H1 (cell line): Measurements from ENCODE around the gene CASZ1. TPM values are rescaled to one million over a fixed set of nuclear protein-coding genes. Genes with fewer than 3 reads are reported as not detected.

Source experiments
- CTCF ChIA-PET: fragments of 300-600 bp; sonication (Branson Sonifier 250); formaldehyde crosslinking; loops from one replicate; lab custom pipeline; 2021; ENCODE audit not compliant: partially characterized antibody; lab: Charles Lee
- POLR2A ChIA-PET: fragments of 300-600 bp; sonication (Branson Sonifier 250); formaldehyde crosslinking; loops from one replicate; lab custom pipeline; 2021; ENCODE audit warnings: inconsistent platforms; ENCODE audit not compliant: partially characterized antibody; lab: Charles Lee
- DNase-seq, 2 experiments: peaks; one replicate each; pipeline versions ENCODE4 v3.0.0 to v3.0.0-alpha.2; 2010 to 2022; ENCODE audit warnings: low spot score in 2 of 2, low read depth in 1 of 2, mixed read lengths in 1 of 2
- FAIRE-seq: peaks from 2 replicates; lab custom pipeline; 2011; peaks lifted over from hg19 to GRCh38; lab: Jason Lieb, UNC
- H2AFZ ChIP-seq: 2 replicates; pipeline ENCODE4 v1.8.1; 2012; ENCODE audit warnings: low read length, inconsistent platforms
- H2AK5ac ChIP-seq: 2 replicates; pipeline ENCODE4 v1.6.1; 2013; ENCODE audit warnings: low read depth, low read length
- H2BK120ac ChIP-seq: replicated peaks from 2 replicates; pipeline ENCODE3; 2013; ENCODE audit warnings: low read depth, low read length, inconsistent platforms
- H2BK12ac ChIP-seq: 2 replicates; pipeline ENCODE4 v1.6.1; 2013; ENCODE audit warnings: low read depth, low read length
- H2BK15ac ChIP-seq: 2 replicates; pipeline ENCODE4 v1.6.1; 2013; ENCODE audit warnings: low read length
- H2BK20ac ChIP-seq: 2 replicates; pipeline ENCODE4 v1.6.1; 2013; ENCODE audit warnings: low read length
- H2BK5ac ChIP-seq: 2 replicates; pipeline ENCODE4 v1.6.1; 2013; ENCODE audit warnings: low read depth, low read length
- H3K14ac ChIP-seq: 2 replicates; pipeline ENCODE4 v1.6.1; 2013; ENCODE audit warnings: inconsistent platforms; ENCODE audit not compliant: insufficient read length
- H3K18ac ChIP-seq: 2 replicates; pipeline ENCODE4 v1.6.1; 2013; ENCODE audit warnings: low read length; ENCODE audit errors: extremely low read depth
- H3K23ac ChIP-seq: 2 replicates; pipeline ENCODE4 v1.6.1; 2013; ENCODE audit warnings: inconsistent platforms; ENCODE audit not compliant: insufficient read length
- H3K23me2 ChIP-seq: 2 replicates; pipeline ENCODE4 v1.6.1; 2013; ENCODE audit warnings: low read depth, low read length
- H3K27ac ChIP-seq: 2 replicates; pipeline ENCODE4 v1.6.1; 2011; ENCODE audit warnings: low read depth, low read length, inconsistent platforms
- H3K27me3 ChIP-seq, 4 experiments: replicated peaks in 1 of 4; 1 replicate in 1 of 4; 2 replicates in 3 of 4; pipeline versions ENCODE4 v1.6.1 to v1.8.1; 2011 to 2013; ENCODE audit warnings: low read length in 3 of 4, mild to moderate bottlenecking in 3 of 4, inconsistent platforms in 2 of 4, mixed read lengths in 2 of 4, moderate library complexity in 1 of 4; ENCODE audit not compliant: control insufficient read depth in 3 of 4, insufficient read depth in 3 of 4; ENCODE audit errors: extremely low read depth in 1 of 4
- H3K36me3 ChIP-seq, 4 experiments: 2 replicates each; pipeline versions ENCODE4 v1.6.1 to v1.8.1; 2011 to 2013; ENCODE audit warnings: mild to moderate bottlenecking in 4 of 4, low read length in 3 of 4, moderate library complexity in 2 of 4, control low read depth in 1 of 4, inconsistent platforms in 1 of 4; ENCODE audit not compliant: insufficient read depth in 4 of 4, control insufficient read depth in 2 of 4
- H3K4ac ChIP-seq: replicated peaks from 2 replicates; pipeline ENCODE3; 2013; ENCODE audit warnings: low read length, low read depth, mixed read lengths, inconsistent platforms; ENCODE audit not compliant: insufficient read length
- H3K4me1 ChIP-seq, 4 experiments: replicated peaks in 1 of 4; 1 replicate in 1 of 4; 2 replicates in 3 of 4; pipeline versions ENCODE4 v1.6.1 to v1.8.1; 2011 to 2013; ENCODE audit warnings: low read length in 3 of 4, inconsistent platforms in 2 of 4, mixed read lengths in 1 of 4; ENCODE audit not compliant: insufficient read depth in 4 of 4, control insufficient read depth in 3 of 4
- H3K4me2 ChIP-seq, 2 experiments: 2 replicates each; pipeline versions ENCODE4 v1.6.1 to v1.8.1; 2011 to 2013; ENCODE audit warnings: low read depth in 2 of 2, low read length in 2 of 2, control low read depth in 1 of 2, inconsistent platforms in 1 of 2, mild to moderate bottlenecking in 1 of 2; ENCODE audit not compliant: insufficient read depth in 1 of 2
- H3K4me3 ChIP-seq, 4 experiments: fragments of 200-600, 300-600 bp in 1 of 4; sonication (generic), shearing (Covaris generic), sonication (Bioruptor Twin) in 1 of 4; 2 replicates each; pipeline versions ENCODE4 v1.5.1 to v1.8.1; 2011 to 2016; ENCODE audit warnings: low read length in 4 of 4, low read depth in 3 of 4, control low read depth in 2 of 4, inconsistent platforms in 2 of 4, mild to moderate bottlenecking in 2 of 4, mixed read lengths in 1 of 4, moderate library complexity in 1 of 4; ENCODE audit not compliant: insufficient read depth in 2 of 4; ENCODE audit errors: extremely low read depth in 1 of 4
- H3K56ac ChIP-seq: replicated peaks from 2 replicates; pipeline ENCODE3; 2013; ENCODE audit warnings: low read depth, mild to moderate bottlenecking, mixed read lengths, low read length, inconsistent platforms; ENCODE audit not compliant: insufficient read length
- H3K79me1 ChIP-seq: 2 replicates; pipeline ENCODE4 v1.6.1; 2013; ENCODE audit warnings: low read depth, low read length, control low read depth
- H3K79me2 ChIP-seq, 2 experiments: 2 replicates each; pipeline versions ENCODE4 v1.6.1 to v1.8.1; 2012 to 2013; ENCODE audit warnings: low read length in 2 of 2, mild to moderate bottlenecking in 2 of 2, inconsistent platforms in 1 of 2; ENCODE audit not compliant: insufficient read depth in 2 of 2, control insufficient read depth in 1 of 2
- H3K9ac ChIP-seq, 4 experiments: replicated peaks in 1 of 4; 1 replicate in 1 of 4; 2 replicates in 3 of 4; pipeline versions ENCODE4 v1.6.1 to v1.8.1; 2011 to 2013; ENCODE audit warnings: low read depth in 3 of 4, low read length in 3 of 4, control low read depth in 2 of 4, mild to moderate bottlenecking in 2 of 4, moderate library complexity in 2 of 4, inconsistent platforms in 1 of 4; ENCODE audit errors: extremely low read depth in 1 of 4
- H3K9me3 ChIP-seq, 2 experiments: 2 replicates each; pipeline versions ENCODE4 v1.6.1 to v1.8.1; 2012 to 2013; ENCODE audit warnings: mild to moderate bottlenecking in 2 of 2, moderate library complexity in 2 of 2, control low read depth in 1 of 2, inconsistent platforms in 1 of 2, low read depth in 1 of 2, low read length in 1 of 2, mixed read lengths in 1 of 2; ENCODE audit not compliant: insufficient read depth in 2 of 2
- H4K20me1 ChIP-seq, 2 experiments: replicated peaks in 1 of 2; 2 replicates each; pipeline versions ENCODE3 to v1.8.1; 2011 to 2013; ENCODE audit warnings: inconsistent platforms in 2 of 2, low read length in 2 of 2, mild to moderate bottlenecking in 1 of 2; ENCODE audit not compliant: insufficient read depth in 2 of 2, control insufficient read depth in 1 of 2
- H4K5ac ChIP-seq: 2 replicates; pipeline ENCODE4 v1.6.1; 2013; ENCODE audit warnings: low read length, low read depth, mixed read lengths, inconsistent platforms; ENCODE audit not compliant: insufficient read length
- H4K8ac ChIP-seq: 2 replicates; pipeline ENCODE4 v1.8.0; 2013; ENCODE audit warnings: mild to moderate bottlenecking, moderate library complexity, low read length, inconsistent platforms; ENCODE audit not compliant: insufficient read depth; ENCODE audit errors: extremely low read depth
- H4K91ac ChIP-seq: replicated peaks from 2 replicates; pipeline ENCODE3; 2013; ENCODE audit warnings: low read length, mixed read lengths, inconsistent platforms; ENCODE audit not compliant: insufficient read length
- EZH2 ChIP-seq: fragments of 200-600 bp; sonication (generic); IDR thresholded peaks from 2 replicates; pipeline ENCODE4 v1.7.1; 2012; ENCODE audit warnings: low read depth, mild to moderate bottlenecking, moderate library complexity, low read length, inconsistent platforms; ENCODE audit not compliant: severe bottlenecking
- WGBS, 2 experiments: shearing (Covaris generic) in 1 of 2; methylation state at CpG; one replicate each; pipeline versions ENCODE4 v1.1.6 to v1.1.7; 2013 to 2015; ENCODE audit warnings: low lambda C conversion rate in 2 of 2, mixed read lengths in 2 of 2, inconsistent platforms in 1 of 2, low coverage in 1 of 2, missing lambda C conversion rate in 1 of 2; ENCODE audit not compliant: insufficient replicate concordance in 2 of 2, insufficient coverage in 1 of 2, insufficient read length in 1 of 2; ENCODE audit errors: extremely low coverage in 1 of 2, missing lambda C conversion rate in 1 of 2; 5-methylcytosine and 5-hydroxymethylcytosine counted together
- polyA plus RNA-seq, 7 experiments: library from polyadenylated mRNA; depleted of rRNA in 3 of 7; stranded (reverse) in 5 of 7; unstranded in 2 of 7; fragments of >200 nt in 5 of 7; fragments of 200-250 nt in 2 of 7; gene quantifications; 1 replicate in 5 of 7; 2 replicates in 1 of 7; 4 replicates in 1 of 7; pipeline versions ENCODE4 v1.2.1 to v1.2.3, GENCODE V29; 2011 to 2013; ENCODE audit warnings: missing spikeins in 2 of 7, mixed read lengths in 2 of 7
- total RNA-seq: library from RNA; stranded (reverse); fragmentation: NEBNext Ultra II Directional; extraction: Animal tissue kit (Norgen Biotek cat#: 25700); gene quantifications from 2 replicates; pipeline ENCODE4 v1.2.1, GENCODE V29; 2021

Gene CASZ1
- total and polyA plus RNA-seq, 2 of the 8 experiments (the other 6 are each of a cell fraction or from before 2014, with no cell fraction given): 4.4 to 7.7 TPM

DNA sequence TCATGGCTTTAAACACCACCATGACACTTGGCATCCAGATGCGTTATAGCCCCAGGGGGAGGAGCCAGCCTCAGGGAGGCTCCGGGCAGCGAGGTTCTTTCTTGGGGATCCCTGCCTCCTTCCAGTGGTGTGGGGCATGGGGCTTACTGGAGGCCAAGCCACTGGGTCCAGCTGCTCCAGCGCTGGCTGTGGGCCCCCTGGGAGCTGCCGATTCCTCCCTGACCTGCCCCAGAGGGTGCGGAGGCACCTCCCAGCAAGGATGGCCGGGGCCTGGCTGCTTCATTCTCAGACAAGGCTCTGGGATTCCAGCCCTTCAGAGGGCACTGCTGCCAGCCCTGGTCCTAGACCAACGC lies 162.4 kb downstream of the CASZ1 start:
- ChIA-PET CTCF (interaction anchor here (0.6 to 1.9 kb wide), 7 partner anchors 10 to 127 kb away, joined by 3 to 5 read pairs (median 4); no protein-coding TSS in a partner anchor), POLR2A (interaction anchor here (1.0 to 1.3 kb wide), 2 partner anchors 9 to 105 kb away, joined by 3 read pairs; no protein-coding TSS in a partner anchor)
- Histone ChIP-seq H3K23me2 (peaks cover 2% of the 10 kb centered on the region; the same call in 1 of the 2 replicates), H2AK5ac (peak overlapping the region; percentile 86; the same call in 1 of the 2 replicates), H2AFZ (no peak overlapping the region), H3K14ac (no peak overlapping the region), H3K36me3 (no peaks in the 10 kb centered on the region), H3K18ac (no peak overlapping the region; the same call in 1 of the 2 replicates), H3K9ac (no peak overlapping the region), H2BK15ac (0 out of 2 replicates have a peak overlapping the region, but pooled peaks have one; percentile 31), H3K4me3 (no peak overlapping the region), H3K79me1 (no peaks in the 10 kb centered on the region), H4K20me1 (no peaks in the 10 kb centered on the region), H2BK20ac (no peak overlapping the region), H3K23ac (no peak overlapping the region), H3K27me3 (peaks cover 0 to 14% (median 12%) of the 10 kb centered on the region in 4 experiments; a peak in 5 of 7 replicates), H3K79me2 (no peaks in the 10 kb centered on the region), H3K4me1 (peaks cover 4 to 31% (median 22%) of the 10 kb centered on the region in 4 experiments), H3K27ac (no peak overlapping the region), H2BK12ac (no peak overlapping the region), H2BK120ac (no peak overlapping the region), H4K91ac (no peak overlapping the region), H3K4me2 (no peak overlapping the region), H2BK5ac (no peak overlapping the region), H3K9me3 (no peaks in the 10 kb centered on the region), H3K4ac (no peak overlapping the region), H4K8ac (no peak overlapping the region; the same call in 1 of the 2 replicates), H3K56ac (no peak overlapping the region), H4K5ac (no peak overlapping the region)
- DNase-seq: no peak
- FAIRE-seq: no peak
- TF ChIP-seq EZH2: no peak
- WGBS, 2 experiments: 95% methylated on average over 8 of the region's 8 CpGs; no CpG with 5 or more reads in 1 of the 2 experiments
